OCI-LY7 (cell line): ENCODE measurements around the gene TXNDC11. TPM values are rescaled to one million over a fixed set of nuclear protein-coding genes. Genes with fewer than 3 reads are reported as not detected.
A peak's percentile ranks its signal among the peaks of the same experiment; 100 is the strongest.

Experiments
- BruUV-seq: library from RNA; stranded (reverse); fragments of 400-500 nt; replicated peaks from 2 replicates; lab custom pipeline; 2021; lab: Mats Ljungman, UMichigan
- CTCF ChIA-PET: fragments of 300-600 bp; sonication (Branson Sonifier 250); formaldehyde crosslinking; loops from one replicate; lab custom pipeline; 2022; ENCODE audit warnings: antibody characterized with exemption; ENCODE audit not compliant: unreplicated experiment; lab: Charles Lee
- POLR2A ChIA-PET: fragments of 300-600 bp; sonication (Branson Sonifier 250); formaldehyde crosslinking; loops from one replicate; lab custom pipeline; 2022; ENCODE audit warnings: antibody characterized with exemption; lab: Charles Lee
- DNase-seq: peaks from one replicate; pipeline ENCODE4 v3.0.0-alpha.2; 2015; ENCODE audit warnings: low spot score
- H2AFZ ChIP-seq: fragments of 200-600 bp; sonication (generic), shearing (Covaris generic); 2 replicates; pipeline ENCODE4 v1.6.1; 2014; ENCODE audit warnings: mild to moderate bottlenecking, antibody characterized with exemption, low read length, moderate library complexity
- H3K27ac ChIP-seq: fragments of 200-600 bp; sonication (generic); 2 replicates; pipeline ENCODE4 v1.5.1; 2014; ENCODE audit warnings: mixed run types, low read depth, mild to moderate bottlenecking, moderate library complexity, low read length, inconsistent platforms; ENCODE audit not compliant: poor library complexity, severe bottlenecking
- H3K36me3 ChIP-seq: fragments of 200-600 bp; sonication (generic); 2 replicates; pipeline ENCODE4 v1.6.1; 2014; ENCODE audit warnings: mild to moderate bottlenecking, antibody characterized with exemption, low read length, moderate library complexity, mixed read lengths; ENCODE audit not compliant: insufficient read depth
- H3K4me1 ChIP-seq: fragments of 200-600 bp; sonication (generic); 2 replicates; pipeline ENCODE4 v1.5.1; 2014; ENCODE audit warnings: mild to moderate bottlenecking, low read length; ENCODE audit not compliant: insufficient read depth, poor library complexity, severe bottlenecking
- H3K4me2 ChIP-seq: fragments of 200-600 bp; sonication (generic); 2 replicates; pipeline ENCODE4 v1.6.1; 2014; ENCODE audit warnings: mild to moderate bottlenecking, low read length
- H3K4me3 ChIP-seq: fragments of 200-600 bp; sonication (generic); 2 replicates; pipeline ENCODE4 v1.5.1; 2014; ENCODE audit warnings: mild to moderate bottlenecking, low read depth, low read length; ENCODE audit not compliant: poor library complexity, severe bottlenecking
- H3K79me2 ChIP-seq: fragments of 200-600 bp; sonication (generic); 2 replicates; pipeline ENCODE4 v1.6.1; 2016; ENCODE audit warnings: low read depth, mild to moderate bottlenecking, low read length, moderate library complexity, mixed read lengths; ENCODE audit not compliant: insufficient read depth
- H3K9me2 ChIP-seq: fragments of 200-600 bp; sonication (generic); 2 replicates; pipeline ENCODE4 v1.6.1; 2016; ENCODE audit warnings: mild to moderate bottlenecking, low read length, mixed read lengths; ENCODE audit not compliant: insufficient read depth
- H3K9me3 ChIP-seq: fragments of 200-600 bp; sonication (generic); 2 replicates; pipeline ENCODE4 v1.6.1; 2014; ENCODE audit warnings: mild to moderate bottlenecking, mixed run types, low read length, mixed read lengths
- H4K20me1 ChIP-seq: fragments of 200-600 bp; sonication (generic); 2 replicates; pipeline ENCODE4 v1.6.1; 2014; ENCODE audit warnings: mild to moderate bottlenecking, antibody characterized with exemption, low read length, moderate library complexity, mixed read lengths; ENCODE audit not compliant: insufficient read depth
- CTCF ChIP-seq: fragments of 200-600 bp; sonication (generic); conservative IDR thresholded peaks from 2 replicates; pipeline ENCODE4 v1.5.1; 2014; ENCODE audit warnings: mild to moderate bottlenecking, antibody characterized with exemption, low read length, moderate library complexity, mixed read lengths
- EZH2phosphoT487 ChIP-seq: fragments of 200-600 bp; sonication (generic); IDR thresholded peaks from 2 replicates; pipeline ENCODE4 v1.6.1; 2018; ENCODE audit warnings: low read depth, borderline replicate concordance, mild to moderate bottlenecking, mixed run types, antibody characterized with exemption, low read length, moderate library complexity, mixed read lengths
- intact Hi-C: fragments of 100-400 bp; cut with micrococcal nuclease; formaldehyde crosslinking; loops from one replicate; pipeline ENCODE4 v1.10.0; 2022; ENCODE audit not compliant: unreplicated experiment
- total RNA-seq, 2 experiments: library from RNA; depleted of rRNA in 1 of 2; stranded (reverse); fragments of >200 nt in 1 of 2; shearing (Covaris generic) in 1 of 2; gene quantifications; 2 replicates each; pipeline ENCODE4 v1.2.3, GENCODE V29; 2014 to 2022

Gene TXNDC11
- total RNA-seq, 2 experiments from 2014 or later, result 88.6 to 96.0 TPM

GRCh38 chr16:11740567-11740966 lies 2.1 kb downstream of the TXNDC11 start:
- no peak for DNase-seq
- peaks cover 66% of the 10 kb centered on the region for H3K4me1 ChIP-seq
- BruUV-seq, result no TSS peak
- intact Hi-C loops, result loop anchor here (2.0 to 5.0 kb wide), 4 partner anchors 22 to 72 kb away; no protein-coding TSS in a partner anchor
- POLR2A ChIA-PET, result interaction anchor here (1.6 kb wide), 1 partner anchor 14 kb away, joined by 7 read pairs; no protein-coding TSS in a partner anchor
- no peak overlapping the region for H2AFZ ChIP-seq
- peaks cover 42% of the 10 kb centered on the region for H3K36me3 ChIP-seq
- CTCF ChIA-PET, result no interaction called here
- peaks cover 59% of the 10 kb centered on the region for H3K79me2 ChIP-seq
- no peak for TF ChIP-seq EZH2phosphoT487
- TF ChIP-seq CTCF, result no peak
- peak overlapping the region; percentile 95 for H3K4me2 ChIP-seq
- no peaks in the 10 kb centered on the region for H3K9me2 ChIP-seq
- H3K27ac ChIP-seq, result peak overlapping the region; percentile 1
- H3K9me3 ChIP-seq, result no peaks in the 10 kb centered on the region
- peak overlapping the region; percentile 97 for H3K4me3 ChIP-seq
- H4K20me1 ChIP-seq, result peaks cover 16% of the 10 kb centered on the region; the same call in 1 of the 2 replicates

- peaks cover 79% of the 10 kb centered on the region for H3K4me1 ChIP-seq
- H3K4me3 ChIP-seq, result peak overlapping the region; percentile 97
- peaks cover 16% of the 10 kb centered on the region; the same call in 1 of the 2 replicates for H4K20me1 ChIP-seq
- intact Hi-C loops, result no loop called here
- H3K9me2 ChIP-seq, result no peaks in the 10 kb centered on the region
- peaks cover 64% of the 10 kb centered on the region for H3K79me2 ChIP-seq
- H3K4me2 ChIP-seq, result peak overlapping the region; percentile 95
- no peaks in the 10 kb centered on the region for H3K9me3 ChIP-seq
- ChIA-PET CTCF (no interaction called here), POLR2A (interaction anchor here (0.6 to 1.6 kb wide), 5 partner anchors 12 to 889 kb away, joined by 3 to 7 read pairs (median 3); no protein-coding TSS in a partner anchor)
- no peak for DNase-seq
- peak overlapping the region; percentile 20 for H3K27ac ChIP-seq
- no peak overlapping the region for H2AFZ ChIP-seq
- peaks cover 58% of the 10 kb centered on the region for H3K36me3 ChIP-seq
- TF ChIP-seq CTCF (no peak), EZH2phosphoT487 (no peak)
- no TSS peak for BruUV-seq
Observed at GRCh38 chr16:11738742-11739544, 3.7 kb downstream of the TXNDC11 start.

- intact Hi-C loops, result no loop called here
- TF ChIP-seq CTCF (no peak), EZH2phosphoT487 (no peak)
- Histone ChIP-seq H3K79me2 (peaks cover 64% of the 10 kb centered on the region), H3K9me3 (no peaks in the 10 kb centered on the region), H3K4me3 (no peak overlapping the region), H3K27ac (no peak overlapping the region), H3K36me3 (peaks cover 69% of the 10 kb centered on the region), H3K9me2 (no peaks in the 10 kb centered on the region), H3K4me1 (peaks cover 81% of the 10 kb centered on the region), H2AFZ (no peak overlapping the region), H4K20me1 (peaks cover 16% of the 10 kb centered on the region; the same call in 1 of the 2 replicates), H3K4me2 (peak overlapping the region; percentile 95)
- no TSS peak for BruUV-seq
- CTCF ChIA-PET, result no interaction called here
- POLR2A ChIA-PET, result interaction anchor here (0.7 kb wide), 3 partner anchors 59 to 208 kb away, joined by 3 to 7 read pairs (median 4); partner anchors contain the start of gene ZC3H7A
- no peak for DNase-seq
Observed at GRCh38 chr16:11737713-11738112, 4.9 kb downstream of the TXNDC11 start.
